Left lung (tissue), 10 donors: Measurements from ENCODE around the gene PTH1R. TPM values are rescaled to one million over a fixed set of nuclear protein-coding genes. Genes with fewer than 3 reads are reported as not detected.

Experiments used
- ATAC-seq: fragments of 200-7000 bp; cut with Tn5 transposase; one replicate; pipeline ENCODE4 v1.9.1; 2020; ENCODE audit warnings: moderate library complexity
- DNase-seq, 4 donors: peaks; one replicate each; pipeline ENCODE4 v3.0.0-alpha.2; 2013 to 2020
- H3K27ac ChIP-seq, 2 donors: fragments of 200-600 bp; sonication (generic) in 1 of 2; one replicate each; pipeline versions ENCODE4 v1.5.0 to v1.8.0; 2020 to 2021
- H3K27me3 ChIP-seq, 2 donors: fragments of 200-600 bp; sonication (generic) in 1 of 2; one replicate each; pipeline versions ENCODE4 v1.5.0 to v1.8.0; 2020 to 2021
- H3K36me3 ChIP-seq, 2 donors: fragments of 200-600 bp; sonication (generic) in 1 of 2; one replicate each; pipeline versions ENCODE4 v1.5.0 to v1.8.0; 2020 to 2021
- H3K4me1 ChIP-seq, 2 donors: fragments of 200-600 bp; one replicate each; pipeline ENCODE4 v1.8.0; 2021
- H3K4me3 ChIP-seq, 2 donors: fragments of 200-600 bp; sonication (generic) in 1 of 2; one replicate each; pipeline versions ENCODE4 v1.5.0 to v1.8.0; 2020 to 2021; ENCODE audit warnings: mild to moderate bottlenecking in 1 of 2
- H3K9me3 ChIP-seq, 2 donors: fragments of 200-600 bp; sonication (generic) in 1 of 2; one replicate each; pipeline versions ENCODE4 v1.5.0 to v1.8.0; 2020 to 2021
- CTCF ChIP-seq, 2 donors: fragments of 200-600 bp; sonication (generic) in 1 of 2; IDR thresholded peaks; one replicate each; pipeline versions ENCODE4 v1.5.0 to v1.8.0; 2021; ENCODE audit warnings: antibody characterized with exemption in 2 of 2
- intact Hi-C, 2 donors: fragments of 100-400 bp; cut with DNase I; formaldehyde crosslinking; loops; one replicate each; pipeline versions ENCODE4 v1.11.2 to v1.14.2; 2022
- polyA plus RNA-seq, 6 donors: library from polyadenylated mRNA; unstranded; fragments of 120-200 nt; gene quantifications; one replicate each; pipeline ENCODE4 v1.2.1, GENCODE V29; 2013; ENCODE audit not compliant: insufficient read length in 6 of 6
- total RNA-seq, 2 donors: library from RNA; stranded (reverse); fragmentation: NEBNext Ultra II Directional; extraction: Animal tissue kit (Norgen Biotek cat#: 25700); gene quantifications; one replicate each; pipeline ENCODE4 v1.2.1, GENCODE V29; 2021
- donor health status: DM: no; HTN: yes; CAD: no.
- donor health status: DM: no; HTN: no; CAD: no.

The PTH1R gene
- total and polyA plus RNA-seq, 8 donors: 12.0 to 131 (median 73.6) TPM

GRCh38 chr3:46926871-46927717 is 49.6 kb downstream of the PTH1R start:
- no peaks in the 10 kb centered on the region for H3K9me3 ChIP-seq
- ATAC-seq: no peak
- H3K27me3 ChIP-seq: no peaks in the 10 kb centered on the region
- peak in 2 of 4 donors; percentile 52 to 81 for DNase-seq
- H3K4me3 ChIP-seq: no peak overlapping the region
- peaks cover 0 to 43% of the 10 kb centered on the region in 2 donors for H3K36me3 ChIP-seq
- intact Hi-C loops: loop anchor here in 1 of 2 donors (5.0 kb wide), 1 partner anchor 70 kb away; no protein-coding TSS in a partner anchor
- no peak for TF ChIP-seq CTCF (IDR thresholded peaks at IDR 0.05)
- peaks cover 40 to 78% of the 10 kb centered on the region in 2 donors for H3K4me1 ChIP-seq
- peak overlapping the region; percentile 40 to 84 for H3K27ac ChIP-seq

GRCh38 chr3:46927718-46928073 is 50.2 kb downstream of the PTH1R start:
- ATAC-seq (no peak), DNase-seq (no peak)
- peak overlapping the region; percentile 37 to 84 for H3K27ac ChIP-seq
- H3K4me3 ChIP-seq: no peak overlapping the region
- no peaks in the 10 kb centered on the region for H3K9me3 ChIP-seq
- H3K27me3 ChIP-seq: no peaks in the 10 kb centered on the region
- peaks cover 46 to 84% of the 10 kb centered on the region in 2 donors for H3K4me1 ChIP-seq
- intact Hi-C loops: loop anchor here in 1 of 2 donors (5.0 kb wide), 1 partner anchor 70 kb away; no protein-coding TSS in a partner anchor
- no peak for TF ChIP-seq CTCF (IDR thresholded peaks at IDR 0.05)
- peaks cover 0 to 37% of the 10 kb centered on the region in 2 donors for H3K36me3 ChIP-seq

GRCh38 chr3:46928282-46928681 is 50.8 kb downstream of the PTH1R start:
- Histone ChIP-seq H3K36me3 (peaks cover 0 to 31% of the 10 kb centered on the region in 2 donors), H3K4me3 (no peak overlapping the region), H3K9me3 (no peaks in the 10 kb centered on the region), H3K27me3 (no peaks in the 10 kb centered on the region), H3K4me1 (peaks cover 52 to 90% of the 10 kb centered on the region in 2 donors), H3K27ac (peak overlapping the region in 1 of 2 donors; percentile 84)
- intact Hi-C loops: loop anchor here in 1 of 2 donors (5.0 kb wide), 1 partner anchor 69 kb away; no protein-coding TSS in a partner anchor
- DNase-seq (no peak), ATAC-seq (no peak)
- TF ChIP-seq CTCF (IDR thresholded peaks at IDR 0.05): no peak

- TF ChIP-seq CTCF (IDR thresholded peaks at IDR 0.05): no peak
- H3K27ac ChIP-seq: peak overlapping the region; percentile 79 to 92
- DNase-seq (peak in 1 of 4 donors; percentile 69), ATAC-seq (peak; percentile 34)
- no peak overlapping the region for H3K4me3 ChIP-seq
- H3K36me3 ChIP-seq: peaks cover 0 to 21% of the 10 kb centered on the region in 2 donors
- intact Hi-C loops: loop anchor here in 1 of 2 donors (5.0 kb wide), 1 partner anchor 68 kb away; no protein-coding TSS in a partner anchor
- H3K4me1 ChIP-seq: peaks cover 63 to 94% of the 10 kb centered on the region in 2 donors
- no peaks in the 10 kb centered on the region for H3K27me3 ChIP-seq
- H3K9me3 ChIP-seq: no peaks in the 10 kb centered on the region
Measured at GRCh38 chr3:46929324-46929723, 51.8 kb downstream of the PTH1R start.
